ENCODE measurements around the gene TREM1. TPM values are rescaled to one million over a fixed set of nuclear protein-coding genes. Genes with fewer than 3 reads are reported as not detected.

TREM1 gene
- total RNA-seq, 1 donor from 2014 or later = 0.13 TPM

DNA sequence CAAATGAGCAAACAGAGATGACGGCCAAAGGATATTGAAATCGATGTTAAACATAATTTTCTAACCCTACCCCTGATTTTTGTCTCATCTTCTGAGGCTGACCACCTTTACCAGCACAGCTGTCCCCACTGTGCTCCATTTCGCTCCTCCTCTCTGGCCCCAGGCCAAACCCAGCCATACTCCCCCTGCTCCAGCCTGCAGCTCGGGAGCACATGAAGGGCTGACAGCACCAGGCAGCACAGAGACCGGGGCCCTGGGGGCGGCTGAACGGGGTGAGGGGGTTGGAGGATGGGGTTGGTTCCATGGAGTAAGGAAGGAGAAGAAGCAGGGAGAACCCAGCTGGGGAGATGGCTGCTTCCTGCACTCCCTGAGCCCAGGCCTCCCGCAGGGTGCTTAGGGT is 45.8 kb upstream of the TREM1 start:
- TF ChIP-seq, protein P1, sequence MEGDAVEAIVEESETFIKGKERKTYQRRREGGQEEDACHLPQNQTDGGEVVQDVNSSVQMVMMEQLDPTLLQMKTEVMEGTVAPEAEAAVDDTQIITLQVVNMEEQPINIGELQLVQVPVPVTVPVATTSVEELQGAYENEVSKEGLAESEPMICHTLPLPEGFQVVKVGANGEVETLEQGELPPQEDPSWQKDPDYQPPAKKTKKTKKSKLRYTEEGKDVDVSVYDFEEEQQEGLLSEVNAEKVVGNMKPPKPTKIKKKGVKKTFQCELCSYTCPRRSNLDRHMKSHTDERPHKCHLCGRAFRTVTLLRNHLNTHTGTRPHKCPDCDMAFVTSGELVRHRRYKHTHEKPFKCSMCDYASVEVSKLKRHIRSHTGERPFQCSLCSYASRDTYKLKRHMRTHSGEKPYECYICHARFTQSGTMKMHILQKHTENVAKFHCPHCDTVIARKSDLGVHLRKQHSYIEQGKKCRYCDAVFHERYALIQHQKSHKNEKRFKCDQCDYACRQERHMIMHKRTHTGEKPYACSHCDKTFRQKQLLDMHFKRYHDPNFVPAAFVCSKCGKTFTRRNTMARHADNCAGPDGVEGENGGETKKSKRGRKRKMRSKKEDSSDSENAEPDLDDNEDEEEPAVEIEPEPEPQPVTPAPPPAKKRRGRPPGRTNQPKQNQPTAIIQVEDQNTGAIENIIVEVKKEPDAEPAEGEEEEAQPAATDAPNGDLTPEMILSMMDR (IDR thresholded peaks at IDR 0.05; ENCODE audit: insufficient read depth, low read length, poor library complexity, severe bottlenecking) = no peak
- peaks cover 23% of the 10 kb centered on the region for H3K27me3 ChIP-seq (ENCODE audit: control insufficient read depth, insufficient read depth, low read length)
- DNase-seq (ENCODE audit: low read depth) = no peak
- H3K36me3 ChIP-seq (ENCODE audit: control insufficient read depth, insufficient read depth, low read length) = no peaks in the 10 kb centered on the region
- no peak overlapping the region for H3K4me3 ChIP-seq (ENCODE audit: low read depth, low read length)

DNA sequence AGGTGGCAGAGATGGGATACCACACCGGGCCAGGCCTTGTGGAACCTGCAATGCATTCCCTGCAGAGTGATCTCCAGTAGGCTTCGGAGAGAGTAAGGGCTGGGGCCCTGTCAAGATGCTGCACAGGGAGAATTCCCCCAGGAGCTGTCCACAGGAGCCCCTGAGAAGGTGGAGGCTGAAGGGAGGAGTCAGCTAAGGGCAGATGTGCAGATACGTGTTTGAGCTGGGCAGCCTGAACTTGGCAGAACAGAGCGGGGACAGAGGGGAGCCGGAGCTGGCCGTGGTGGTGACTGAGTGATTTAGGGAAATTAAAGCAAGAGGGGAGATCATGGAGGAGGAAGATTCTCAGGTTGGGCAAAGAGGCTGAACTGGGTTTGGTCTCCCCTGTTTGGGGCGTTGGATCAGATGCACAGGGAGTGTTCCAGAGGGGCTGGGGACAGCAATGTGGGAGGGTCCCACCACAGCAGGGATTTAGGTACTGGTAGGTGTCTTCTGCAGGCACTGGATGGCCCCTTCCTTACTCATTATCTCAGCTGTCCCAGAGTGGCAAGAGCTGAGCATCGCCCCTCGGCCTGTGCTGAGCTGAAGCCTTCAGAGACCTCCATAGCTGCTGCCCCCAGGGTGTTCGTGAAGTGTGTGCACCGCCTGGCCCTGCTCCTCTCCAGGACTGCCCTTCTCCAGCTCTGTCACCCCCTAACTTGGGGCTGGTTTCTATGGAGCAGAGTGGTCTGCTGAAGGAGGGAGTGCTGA is 45.1 kb upstream of the TREM1 start:
- no peak for DNase-seq (ENCODE audit: low read depth)
- H3K36me3 ChIP-seq (ENCODE audit: control insufficient read depth, insufficient read depth, low read length) = no peaks in the 10 kb centered on the region
- H3K4me3 ChIP-seq (ENCODE audit: low read depth, low read length) = no peak overlapping the region
- H3K27me3 ChIP-seq (ENCODE audit: control insufficient read depth, insufficient read depth, low read length) = peaks cover 23% of the 10 kb centered on the region
- TF ChIP-seq, protein P1 (IDR thresholded peaks at IDR 0.05; ENCODE audit: insufficient read depth, low read length, poor library complexity, severe bottlenecking) = no peak

DNA sequence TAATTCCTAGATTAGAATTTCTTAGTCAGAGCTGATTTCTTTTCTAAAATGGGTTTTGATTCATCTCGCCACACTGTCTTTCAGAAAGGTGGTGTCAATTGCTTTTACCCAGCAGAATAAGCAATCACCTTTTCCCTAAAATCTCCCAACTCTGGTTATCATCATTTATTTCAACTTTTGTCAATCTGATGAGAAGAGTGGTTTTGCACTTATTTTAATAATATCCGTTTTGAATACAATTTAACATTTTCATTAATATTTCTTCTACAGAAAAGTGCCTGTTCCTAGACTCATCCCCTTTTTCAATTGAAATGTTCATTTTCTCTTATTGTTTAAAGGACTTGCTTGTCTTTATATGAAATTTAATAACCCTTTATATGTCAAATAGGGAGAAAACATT is 40.7 kb upstream of the TREM1 start:
- Histone ChIP-seq H3K27me3 (ENCODE audit: control insufficient read depth, insufficient read depth, low read length) (peaks cover 12% of the 10 kb centered on the region), H3K4me3 (ENCODE audit: low read depth, low read length) (no peak overlapping the region), H3K36me3 (ENCODE audit: control insufficient read depth, insufficient read depth, low read length) (no peaks in the 10 kb centered on the region)
- DNase-seq (ENCODE audit: low read depth) = no peak
- TF ChIP-seq, protein P1 (IDR thresholded peaks at IDR 0.05; ENCODE audit: insufficient read depth, low read length, poor library complexity, severe bottlenecking) = no peak

DNA sequence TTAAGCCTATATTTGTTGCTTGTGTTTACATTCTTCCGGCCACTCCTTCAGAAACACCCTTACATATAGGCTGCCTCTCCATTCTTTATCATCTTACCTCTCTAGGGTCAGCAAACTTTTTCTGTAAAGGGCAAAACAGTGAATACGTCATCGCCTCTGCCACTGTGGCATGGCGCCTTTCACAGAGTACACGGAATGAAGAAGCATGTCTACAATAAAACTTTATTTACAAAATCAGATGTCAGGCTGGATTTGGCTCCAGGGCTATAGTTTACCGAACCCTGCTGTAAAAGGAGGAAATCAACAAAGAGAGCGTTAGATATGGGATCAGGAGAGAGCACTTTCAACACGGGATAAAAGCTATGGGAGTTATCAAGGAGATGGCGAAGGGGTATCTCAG is 39.6 kb upstream of the TREM1 start:
- peaks cover 12% of the 10 kb centered on the region for H3K27me3 ChIP-seq (ENCODE audit: control insufficient read depth, insufficient read depth, low read length)
- TF ChIP-seq, protein P1 (IDR thresholded peaks at IDR 0.05; ENCODE audit: insufficient read depth, low read length, poor library complexity, severe bottlenecking) = no peak

DNA sequence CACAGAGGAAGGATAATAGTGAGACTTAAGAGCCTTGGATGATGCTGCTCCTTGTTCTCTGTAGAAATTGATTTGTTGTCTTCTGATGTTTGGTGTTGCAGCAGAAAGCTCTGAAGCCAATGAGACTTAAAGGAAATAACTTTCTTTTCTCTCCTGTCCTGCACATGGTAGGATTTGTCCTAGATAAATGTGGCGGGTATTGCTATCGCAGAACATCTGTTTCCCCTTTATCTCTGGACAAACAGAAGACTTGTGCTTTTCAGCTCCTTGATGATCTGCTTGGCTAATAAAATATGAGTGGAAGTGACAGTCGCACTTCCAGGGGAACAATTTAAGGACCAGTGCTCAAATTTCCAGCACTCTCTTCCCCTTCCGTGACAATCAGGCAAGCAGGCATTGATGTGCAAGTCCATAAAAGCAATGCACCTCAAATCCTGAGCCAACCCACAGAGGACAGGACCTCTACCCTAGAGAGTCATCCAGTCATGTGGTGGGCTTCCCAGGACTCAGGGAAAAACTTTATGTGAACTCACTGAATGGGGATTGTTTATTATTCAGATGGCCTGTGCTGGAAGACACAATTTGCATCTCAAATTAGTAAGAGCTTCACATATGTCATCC is 39.1 kb upstream of the TREM1 start:
- TF ChIP-seq, protein P1 (IDR thresholded peaks at IDR 0.05; ENCODE audit: insufficient read depth, low read length, poor library complexity, severe bottlenecking) = no peak
- Histone ChIP-seq H3K4me3 (ENCODE audit: low read depth, low read length) (no peak overlapping the region), H3K36me3 (ENCODE audit: control insufficient read depth, insufficient read depth, low read length) (no peaks in the 10 kb centered on the region), H3K27me3 (ENCODE audit: control insufficient read depth, insufficient read depth, low read length) (peaks cover 12% of the 10 kb centered on the region)
- DNase-seq (ENCODE audit: low read depth) = no peak

More for the DNA sequence above, 39.6 kb upstream of the TREM1 start:
- no peak for DNase-seq (ENCODE audit: low read depth)
- no peak overlapping the region for H3K4me3 ChIP-seq (ENCODE audit: low read depth, low read length)
- no peaks in the 10 kb centered on the region for H3K36me3 ChIP-seq (ENCODE audit: control insufficient read depth, insufficient read depth, low read length)
